Measurements from ENCODE around the gene CDC42SE1. TPM values are rescaled to one million over a fixed set of nuclear protein-coding genes. Genes with fewer than 3 reads are reported as not detected.

CDC42SE1 gene
- total RNA-seq, 1 donor: 49.6 TPM

DNA sequence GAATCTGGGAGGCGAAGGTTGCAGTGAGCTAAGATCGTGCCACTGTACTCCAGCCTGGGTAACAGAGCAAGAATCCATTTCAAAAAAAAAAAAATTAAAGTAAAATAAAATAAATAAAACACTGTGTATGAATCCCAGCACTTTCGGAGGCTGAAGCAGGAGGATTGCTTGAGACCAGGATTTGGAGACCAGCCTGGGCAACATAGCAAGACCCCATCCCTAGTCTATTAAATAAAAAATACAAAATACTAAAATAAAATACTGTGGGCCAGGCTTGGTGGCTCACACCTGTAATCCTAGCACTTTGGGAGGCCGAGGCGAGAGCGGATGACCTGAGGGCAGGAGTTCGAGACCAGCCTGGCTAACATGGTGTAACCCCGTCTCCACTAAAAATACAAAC lies 27.3 kb downstream of the CDC42SE1 start:
- H3K4me1 ChIP-seq (ENCODE audit: insufficient read depth, low read length): peaks cover 4% of the 10 kb centered on the region
- H3K4me2 ChIP-seq (ENCODE audit: insufficient read depth, low read length): no peak overlapping the region
- no peaks in the 10 kb centered on the region for H3K27me3 ChIP-seq (ENCODE audit: insufficient read depth, low read length)
- H2AFZ ChIP-seq (ENCODE audit: low read length): no peak overlapping the region
- no peaks in the 10 kb centered on the region for H3K9me3 ChIP-seq (ENCODE audit: low read depth, low read length)
- H3K79me2 ChIP-seq (ENCODE audit: insufficient read depth, low read length): no peaks in the 10 kb centered on the region
- no peak for TF ChIP-seq CTCF (IDR thresholded peaks at IDR 0.05; ENCODE audit: extremely low read depth, low read depth, low read length)
- H3K4me3 ChIP-seq (ENCODE audit: insufficient read depth, low read length): no peak overlapping the region
- DNase-seq (ENCODE audit: insufficient read length, low spot score, missing footprints): no peak
- peaks cover 38% of the 10 kb centered on the region for H3K36me3 ChIP-seq (ENCODE audit: insufficient read depth, low read length)
- H4K20me1 ChIP-seq (ENCODE audit: insufficient read depth, low read length): no peaks in the 10 kb centered on the region
- H3K27ac ChIP-seq (ENCODE audit: low read depth, low read length): no peak overlapping the region

DNA sequence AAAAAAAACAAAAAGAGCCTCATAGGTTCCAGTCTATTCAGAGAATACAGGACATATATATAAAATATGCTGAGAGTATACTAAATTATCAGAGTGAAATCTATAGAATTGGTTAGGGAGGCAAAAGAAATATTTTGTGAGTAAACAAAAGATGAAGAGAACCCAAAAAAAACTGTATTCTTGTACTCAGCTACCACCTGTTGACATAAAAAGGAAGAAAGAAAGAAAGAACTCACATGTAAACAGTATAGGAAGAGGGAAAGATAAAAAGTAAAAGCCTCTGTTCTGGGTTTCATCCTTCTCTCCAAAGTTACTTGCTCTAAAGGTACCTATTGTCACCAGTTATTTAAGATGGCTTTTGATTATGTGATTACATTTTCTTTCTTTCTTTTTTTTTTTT lies 33.0 kb downstream of the CDC42SE1 start:
- no peak for DNase-seq (ENCODE audit: insufficient read length, low spot score, missing footprints)
- H3K79me2 ChIP-seq (ENCODE audit: insufficient read depth, low read length): no peaks in the 10 kb centered on the region
- no peak for TF ChIP-seq CTCF (IDR thresholded peaks at IDR 0.05; ENCODE audit: extremely low read depth, low read depth, low read length)
- H3K4me1 ChIP-seq (ENCODE audit: insufficient read depth, low read length): no peaks in the 10 kb centered on the region
- H4K20me1 ChIP-seq (ENCODE audit: insufficient read depth, low read length): no peaks in the 10 kb centered on the region
- no peak overlapping the region for H2AFZ ChIP-seq (ENCODE audit: low read length)
- no peaks in the 10 kb centered on the region for H3K27me3 ChIP-seq (ENCODE audit: insufficient read depth, low read length)
- H3K36me3 ChIP-seq (ENCODE audit: insufficient read depth, low read length): peaks cover 36% of the 10 kb centered on the region
- no peak overlapping the region for H3K27ac ChIP-seq (ENCODE audit: low read depth, low read length)
- H3K9me3 ChIP-seq (ENCODE audit: low read depth, low read length): no peaks in the 10 kb centered on the region
- no peak overlapping the region for H3K4me2 ChIP-seq (ENCODE audit: insufficient read depth, low read length)
- no peak overlapping the region for H3K4me3 ChIP-seq (ENCODE audit: insufficient read depth, low read length)

DNA sequence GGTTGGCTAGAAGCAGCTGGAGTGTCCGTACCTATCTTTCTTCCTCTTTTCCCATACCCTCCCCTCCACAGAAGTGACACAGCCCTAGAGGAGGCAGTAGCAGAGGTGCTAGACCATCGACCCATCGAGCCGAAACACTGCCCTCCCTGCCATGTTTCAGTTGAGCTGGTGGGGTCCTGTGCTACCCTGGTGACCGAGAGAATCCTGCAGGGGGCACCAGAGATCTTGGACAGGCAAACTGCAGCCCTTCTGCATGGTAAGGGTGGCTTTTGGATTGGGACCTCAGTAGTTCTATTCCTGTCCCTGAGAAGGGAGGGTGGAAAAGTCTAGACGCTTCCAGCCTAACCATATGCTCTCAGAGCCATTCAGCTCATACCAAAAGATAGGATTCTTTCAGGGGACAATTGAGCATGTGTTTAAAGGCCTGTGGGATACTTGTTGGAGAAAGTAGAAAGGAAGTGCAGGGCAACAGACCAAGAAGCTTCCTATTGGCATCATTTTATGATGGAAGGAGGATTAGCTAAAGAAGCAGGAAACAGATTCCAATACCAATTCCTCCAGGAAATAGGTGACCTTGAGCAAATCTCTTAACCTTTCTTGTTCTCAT lies 34.8 kb downstream of the CDC42SE1 start:
- peaks cover 28% of the 10 kb centered on the region for H3K36me3 ChIP-seq (ENCODE audit: insufficient read depth, low read length)
- H3K9me3 ChIP-seq (ENCODE audit: low read depth, low read length): no peaks in the 10 kb centered on the region
- H4K20me1 ChIP-seq (ENCODE audit: insufficient read depth, low read length): no peaks in the 10 kb centered on the region
- peak; percentile 88 for DNase-seq (ENCODE audit: insufficient read length, low spot score, missing footprints)
- H3K27me3 ChIP-seq (ENCODE audit: insufficient read depth, low read length): no peaks in the 10 kb centered on the region
- H3K79me2 ChIP-seq (ENCODE audit: insufficient read depth, low read length): no peaks in the 10 kb centered on the region
- H3K4me3 ChIP-seq (ENCODE audit: insufficient read depth, low read length): no peak overlapping the region
- H3K27ac ChIP-seq (ENCODE audit: low read depth, low read length): no peak overlapping the region
- H2AFZ ChIP-seq (ENCODE audit: low read length): no peak overlapping the region
- no peaks in the 10 kb centered on the region for H3K4me1 ChIP-seq (ENCODE audit: insufficient read depth, low read length)
- TF ChIP-seq CTCF (IDR thresholded peaks at IDR 0.05; ENCODE audit: extremely low read depth, low read depth, low read length): peak; percentile 81
- H3K4me2 ChIP-seq (ENCODE audit: insufficient read depth, low read length): no peak overlapping the region

DNA sequence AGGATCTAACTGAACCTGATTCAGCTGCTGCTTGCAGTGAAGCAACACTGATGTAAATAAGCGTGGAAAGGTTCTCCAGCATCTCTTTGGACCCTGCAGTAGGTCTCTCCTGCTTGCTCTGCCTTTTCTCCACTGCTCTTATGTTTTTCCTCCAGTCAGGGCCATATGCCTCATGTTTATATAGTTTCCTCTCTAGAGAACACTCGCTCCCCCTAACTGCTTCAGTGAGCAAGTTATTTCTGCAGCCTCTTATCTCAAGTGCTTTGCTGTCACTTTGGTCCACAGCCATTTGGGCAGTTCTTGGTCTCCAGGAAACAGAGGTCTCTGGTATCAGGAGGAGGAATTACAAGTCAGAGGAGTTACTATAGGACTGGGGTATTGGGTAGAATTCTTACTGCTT lies 45.9 kb downstream of the CDC42SE1 start:
- Histone ChIP-seq H4K20me1 (ENCODE audit: insufficient read depth, low read length) (no peaks in the 10 kb centered on the region), H3K27ac (ENCODE audit: low read depth, low read length) (peak overlapping the region; percentile 7), H3K36me3 (ENCODE audit: insufficient read depth, low read length) (peaks cover 7% of the 10 kb centered on the region), H3K27me3 (ENCODE audit: insufficient read depth, low read length) (no peaks in the 10 kb centered on the region), H3K4me1 (ENCODE audit: insufficient read depth, low read length) (peaks cover 22% of the 10 kb centered on the region), H3K4me2 (ENCODE audit: insufficient read depth, low read length) (no peak overlapping the region), H2AFZ (ENCODE audit: low read length) (no peak overlapping the region), H3K9me3 (ENCODE audit: low read depth, low read length) (no peaks in the 10 kb centered on the region), H3K79me2 (ENCODE audit: insufficient read depth, low read length) (peaks cover 12% of the 10 kb centered on the region), H3K4me3 (ENCODE audit: insufficient read depth, low read length) (no peak overlapping the region)
- no peak for TF ChIP-seq CTCF (IDR thresholded peaks at IDR 0.05; ENCODE audit: extremely low read depth, low read depth, low read length)
- peak; percentile 66 for DNase-seq (ENCODE audit: insufficient read length, low spot score, missing footprints)
